CD8-positive, alpha-beta memory T cell (primary cell): ENCODE results near the gene CD79A. TPM values are rescaled to one million over a fixed set of nuclear protein-coding genes. Genes with fewer than 3 reads are reported as not detected.
A peak's percentile ranks its signal among the peaks of the same experiment; 100 is the strongest.

Source experiments
- CTCF ChIA-PET: fragments of 350-600 bp; sonication (Branson Sonifier 250); formaldehyde crosslinking; loops from one replicate; lab custom pipeline; 2021; ENCODE audit warnings: antibody characterized with exemption; lab: Charles Lee
- POLR2A ChIA-PET: fragments of 350-600 bp; sonication (Branson Sonifier 250); formaldehyde crosslinking; loops from one replicate; lab custom pipeline; 2021; ENCODE audit warnings: antibody characterized with exemption; lab: Charles Lee
- DNase-seq, 5 donors: peaks; one replicate each; pipeline versions ENCODE4 v3.0.0 to v3.0.0-alpha.2; 2020 to 2022; ENCODE audit warnings: mixed read lengths in 1 of 5
- H3K27ac ChIP-seq: one replicate; pipeline ENCODE4 v1.7.0; 2013; ENCODE audit warnings: low read depth, mild to moderate bottlenecking, low read length, moderate library complexity
- H3K27me3 ChIP-seq: 2 replicates; pipeline ENCODE4 v1.7.0; 2013; ENCODE audit warnings: low read length, mild to moderate bottlenecking; ENCODE audit not compliant: insufficient read depth, poor library complexity, severe bottlenecking
- H3K36me3 ChIP-seq: 2 replicates; pipeline ENCODE4 v1.7.0; 2013; ENCODE audit warnings: mild to moderate bottlenecking, low read length, moderate library complexity; ENCODE audit not compliant: insufficient read depth
- H3K4me1 ChIP-seq: 2 replicates; pipeline ENCODE4 v1.7.0; 2013; ENCODE audit warnings: mild to moderate bottlenecking, low read length, moderate library complexity; ENCODE audit not compliant: insufficient read depth
- H3K4me3 ChIP-seq: 2 replicates; pipeline ENCODE4 v1.7.0; 2013; ENCODE audit warnings: mild to moderate bottlenecking, low read length
- H3K9me3 ChIP-seq: 2 replicates; pipeline ENCODE4 v1.7.0; 2013; ENCODE audit warnings: mild to moderate bottlenecking, low read length
- H3K27ac Mint-ChIP-seq, 8 donors: one replicate each; pipeline ENCODE4 v1.8.0; 2020 to 2021; ENCODE audit warnings: mixed read lengths in 8 of 8, mild to moderate bottlenecking in 6 of 8, inconsistent platforms in 3 of 8, moderate library complexity in 3 of 8
- H3K27me3 Mint-ChIP-seq, 2 donors: one replicate each; pipeline ENCODE4 v1.8.0; 2020 to 2021; ENCODE audit warnings: mixed read lengths in 2 of 2, mild to moderate bottlenecking in 1 of 2, moderate library complexity in 1 of 2
- H3K36me3 Mint-ChIP-seq, 3 donors: one replicate each; pipeline ENCODE4 v1.8.0; 2020 to 2021; ENCODE audit warnings: mixed read lengths in 3 of 3, inconsistent platforms in 1 of 3, mild to moderate bottlenecking in 1 of 3
- H3K4me1 Mint-ChIP-seq, 3 donors: one replicate each; pipeline ENCODE4 v1.8.0; 2020 to 2021; ENCODE audit warnings: mixed read lengths in 3 of 3, inconsistent platforms in 1 of 3, mild to moderate bottlenecking in 1 of 3
- H3K4me3 Mint-ChIP-seq, 7 donors: one replicate each; pipeline ENCODE4 v1.8.0; 2020 to 2021; ENCODE audit warnings: mixed read lengths in 7 of 7, mild to moderate bottlenecking in 6 of 7, moderate library complexity in 4 of 7, inconsistent platforms in 2 of 7
- H3K9me3 Mint-ChIP-seq, 5 donors: one replicate each; pipeline ENCODE4 v1.8.0; 2020 to 2022; ENCODE audit warnings: mixed read lengths in 5 of 5, mild to moderate bottlenecking in 3 of 5, moderate library complexity in 2 of 5, inconsistent platforms in 1 of 5
- polyA plus RNA-seq: library from polyadenylated mRNA; unstranded; fragments of 300-500 nt; fragmentation: Illumina TruSeq; gene quantifications from one replicate; pipeline ENCODE4 v1.2.3, GENCODE V29; 2021
- total RNA-seq, 2 experiments: library from RNA; stranded (reverse); gene quantifications; one replicate each; pipeline ENCODE4 v1.2.3, GENCODE V29; 2021

CD79A gene
- total and polyA plus RNA-seq, 3 experiments from 2014 or later: 1.3 to 9.4 (median 2.2) TPM

DNA sequence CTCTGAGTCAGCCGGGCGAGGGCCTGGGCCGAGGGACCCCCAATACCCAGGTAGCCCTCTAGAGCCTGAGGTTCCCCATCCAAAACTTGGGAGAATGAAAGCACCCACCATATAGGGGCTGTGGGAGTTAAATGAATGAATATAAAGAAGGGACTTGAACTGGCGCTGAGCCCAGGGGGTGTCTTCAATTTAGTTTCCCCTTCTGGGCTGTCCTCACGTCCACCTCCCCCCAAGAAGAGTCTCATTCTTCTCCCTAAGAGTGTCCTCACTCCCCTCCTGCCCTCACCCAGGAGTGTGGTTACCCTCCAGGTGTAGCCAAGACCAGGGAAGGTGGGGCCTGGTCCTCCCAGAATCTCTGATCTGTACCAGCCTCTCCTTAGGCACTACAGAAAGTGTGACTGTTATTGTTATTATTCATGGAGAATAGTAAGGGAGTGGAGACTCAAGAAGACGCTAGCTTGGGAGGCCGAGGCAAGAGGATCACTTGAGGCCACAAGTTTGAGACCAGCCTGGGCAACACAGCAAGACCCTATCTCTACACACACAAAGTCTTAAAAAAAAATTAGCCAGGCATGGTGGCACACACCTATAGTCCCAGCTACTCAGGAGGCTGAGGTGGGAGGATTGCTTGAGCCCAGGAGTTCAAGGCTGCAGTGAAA lies 2.7 kb downstream of the CD79A start:
- Histone ChIP-seq H3K4me3 (no peak overlapping the region), H3K27me3 (no peaks in the 10 kb centered on the region), H3K27ac (no peak overlapping the region), H3K4me1 (peaks cover 76% of the 10 kb centered on the region), H3K9me3 (no peaks in the 10 kb centered on the region), H3K36me3 (no peaks in the 10 kb centered on the region)
- Mint-ChIP-seq H3K27me3 (no peaks in the 10 kb centered on the region), H3K4me1 (peaks cover 50 to 72% (median 58%) of the 10 kb centered on the region in 3 donors), H3K4me3 (peak overlapping the region in 4 of 7 donors; percentile 47 to 84 (median 68)), H3K36me3 (peaks cover 0 to 18% (median 0%) of the 10 kb centered on the region in 3 donors), H3K9me3 (no peaks in the 10 kb centered on the region), H3K27ac (peak overlapping the region; percentile 68 to 99 (median 87))
- ChIA-PET POLR2A (interaction anchor here (0.6 kb wide), 1 partner anchor 90 kb away, joined by 3 read pairs; no protein-coding TSS in a partner anchor), CTCF (interaction anchor here (1.1 kb wide), 1 partner anchor 20 kb away, joined by 4 read pairs; the partner anchor contains the start of gene RPS19)
- no peak for DNase-seq

DNA sequence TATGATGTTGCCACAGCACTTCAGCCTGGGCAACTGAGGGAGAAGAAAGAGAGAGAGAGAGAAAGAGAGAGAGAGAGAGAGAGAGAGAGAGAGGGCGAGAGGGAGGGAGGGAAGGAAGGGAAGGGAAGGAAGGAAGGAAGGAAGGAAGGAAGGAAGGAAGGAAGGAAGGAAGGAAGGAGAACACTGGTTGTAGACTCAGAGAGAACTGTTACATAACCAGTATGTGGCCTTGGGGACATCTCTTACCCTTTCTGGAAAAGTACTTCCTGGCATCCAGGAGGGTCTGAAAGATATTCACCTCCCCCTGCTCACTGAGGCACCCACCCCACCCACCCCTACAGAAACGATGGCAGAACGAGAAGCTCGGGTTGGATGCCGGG lies 3.2 kb downstream of the CD79A start:
- Histone ChIP-seq H3K27ac (no peak overlapping the region), H3K4me1 (peaks cover 74% of the 10 kb centered on the region), H3K27me3 (no peaks in the 10 kb centered on the region), H3K9me3 (no peaks in the 10 kb centered on the region), H3K36me3 (no peaks in the 10 kb centered on the region), H3K4me3 (no peak overlapping the region)
- Mint-ChIP-seq H3K4me3 (peak overlapping the region in 4 of 7 donors; percentile 47 to 84 (median 68)), H3K27me3 (no peaks in the 10 kb centered on the region), H3K36me3 (peaks cover 0 to 23% (median 1%) of the 10 kb centered on the region in 3 donors), H3K9me3 (no peaks in the 10 kb centered on the region), H3K4me1 (peaks cover 53 to 74% (median 60%) of the 10 kb centered on the region in 3 donors), H3K27ac (peak overlapping the region; percentile 68 to 99 (median 91))
- ChIA-PET POLR2A (interaction anchor here (0.6 kb wide), 1 partner anchor 91 kb away, joined by 3 read pairs; no protein-coding TSS in a partner anchor), CTCF (interaction anchor here (1.1 to 13.0 kb wide), 2 partner anchors 10 to 21 kb away, joined by 4 to 227 read pairs; partner anchors contain the start of genes CD79A and RPS19)
- no peak for DNase-seq

DNA sequence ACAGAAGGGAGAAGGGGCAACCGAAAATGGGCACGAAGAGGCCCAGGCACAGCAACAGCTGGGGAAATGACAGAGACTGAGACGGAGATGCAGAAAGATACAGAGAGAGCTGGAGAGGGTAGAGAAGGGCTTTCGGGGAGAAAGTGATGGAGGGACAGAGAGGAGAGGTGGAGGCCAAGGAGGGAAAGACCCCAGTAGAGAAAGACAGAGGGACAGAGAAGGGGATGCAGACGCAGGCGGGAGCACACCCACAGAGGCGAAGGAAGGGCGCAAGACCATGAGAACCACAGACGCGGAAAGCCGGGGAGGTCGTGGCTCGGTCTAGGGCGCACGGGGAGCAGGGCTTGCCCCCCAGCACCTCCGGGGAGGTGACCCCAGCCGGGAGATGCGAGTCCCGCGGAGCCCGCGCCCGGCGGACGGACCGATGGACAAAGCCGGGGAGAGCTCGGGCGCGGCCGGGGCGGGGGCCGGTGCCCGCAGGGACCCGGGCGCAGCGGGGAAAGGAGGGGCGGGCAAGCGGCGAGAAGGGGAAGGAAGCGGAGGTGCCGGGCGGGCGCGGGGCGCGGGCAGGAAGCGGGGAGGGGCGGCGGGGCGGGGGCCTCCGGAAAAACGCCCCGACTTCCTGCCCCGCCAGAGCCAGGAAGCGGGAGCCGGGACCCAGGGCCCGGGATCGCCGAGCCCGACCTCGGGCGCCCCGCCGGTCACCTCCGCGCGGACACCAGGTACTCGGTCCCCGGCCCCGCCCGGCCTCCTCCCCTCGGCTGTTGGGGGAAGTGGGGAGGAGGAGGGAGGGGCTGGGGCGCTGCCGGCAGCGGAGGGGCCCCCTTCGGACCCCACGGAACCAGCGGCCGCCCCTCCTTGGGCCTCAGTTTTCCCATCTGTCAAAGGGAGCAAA lies 5.7 kb downstream of the CD79A start, which contains the start of gene ARHGEF1:
ARHGEF1 (plus strand) TSS at position 617 of the 895 bp plus-strand sequence. CDS start 4,899 bp downstream, outside the sequence.
- peaks cover 62% of the 10 kb centered on the region for H3K4me1 ChIP-seq
- H3K27me3 ChIP-seq: no peaks in the 10 kb centered on the region
- H3K9me3 ChIP-seq: no peaks in the 10 kb centered on the region
- DNase-seq: peak; percentile 52 to 74 (median 56)
- Mint-ChIP-seq H3K36me3 (peaks cover 4 to 43% (median 4%) of the 10 kb centered on the region in 3 donors), H3K9me3 (no peaks in the 10 kb centered on the region), H3K27ac (peak within 1 kb of the TSS; percentile 92 to 99 (median 98)), H3K4me1 (peaks cover 43 to 65% (median 55%) of the 10 kb centered on the region in 3 donors), H3K4me3 (peak within 1 kb of the TSS; percentile 92 to 99 (median 97)), H3K27me3 (peaks cover 0 to 2% of the 10 kb centered on the region in 2 donors)
- H3K4me3 ChIP-seq: peak within 1 kb of the TSS; percentile 100
- H3K36me3 ChIP-seq: peaks cover 4% of the 10 kb centered on the region
- CTCF ChIA-PET: interaction anchor here (8.9 to 13.0 kb wide), 2 partner anchors 13 to 23 kb away, joined by 85 to 227 read pairs; partner anchors contain the start of genes CD79A and RPS19
- POLR2A ChIA-PET: interaction anchor here (0.9 to 10.3 kb wide), 7 partner anchors 9 to 63 kb away, joined by 3 to 190 read pairs (median 6); partner anchors contain the start of genes CD79A and RPS19
- H3K27ac ChIP-seq: peak within 1 kb of the TSS; percentile 90

GRCh38 chr19:41883463-41883820 lies 6.4 kb downstream of the CD79A start:
- peak overlapping the region; percentile 91 to 98 (median 97) for H3K27ac Mint-ChIP-seq
- H3K27me3 Mint-ChIP-seq: peaks cover 0 to 2% of the 10 kb centered on the region in 2 donors
- no peaks in the 10 kb centered on the region for H3K9me3 Mint-ChIP-seq
- H3K4me1 ChIP-seq: peaks cover 62% of the 10 kb centered on the region
- ChIA-PET CTCF (interaction anchor here (0.8 to 13.0 kb wide), 5 partner anchors 13 to 68 kb away, joined by 3 to 227 read pairs (median 5); partner anchors contain the start of genes CD79A and RPS19), POLR2A (interaction anchor here (0.9 to 10.3 kb wide), 5 partner anchors 10 to 62 kb away, joined by 3 to 190 read pairs (median 6); partner anchors contain the start of genes CD79A and RPS19)
- H3K9me3 ChIP-seq: no peaks in the 10 kb centered on the region
- DNase-seq: no peak
- H3K36me3 Mint-ChIP-seq: peaks cover 7 to 49% (median 8%) of the 10 kb centered on the region in 3 donors
- H3K27ac ChIP-seq: peak overlapping the region; percentile 90
- H3K4me1 Mint-ChIP-seq: peaks cover 48 to 65% (median 54%) of the 10 kb centered on the region in 3 donors
- H3K4me3 Mint-ChIP-seq: peak overlapping the region; percentile 85 to 99 (median 94)
- peaks cover 4% of the 10 kb centered on the region for H3K36me3 ChIP-seq
- H3K4me3 ChIP-seq: peak overlapping the region; percentile 100
- H3K27me3 ChIP-seq: no peaks in the 10 kb centered on the region

DNA sequence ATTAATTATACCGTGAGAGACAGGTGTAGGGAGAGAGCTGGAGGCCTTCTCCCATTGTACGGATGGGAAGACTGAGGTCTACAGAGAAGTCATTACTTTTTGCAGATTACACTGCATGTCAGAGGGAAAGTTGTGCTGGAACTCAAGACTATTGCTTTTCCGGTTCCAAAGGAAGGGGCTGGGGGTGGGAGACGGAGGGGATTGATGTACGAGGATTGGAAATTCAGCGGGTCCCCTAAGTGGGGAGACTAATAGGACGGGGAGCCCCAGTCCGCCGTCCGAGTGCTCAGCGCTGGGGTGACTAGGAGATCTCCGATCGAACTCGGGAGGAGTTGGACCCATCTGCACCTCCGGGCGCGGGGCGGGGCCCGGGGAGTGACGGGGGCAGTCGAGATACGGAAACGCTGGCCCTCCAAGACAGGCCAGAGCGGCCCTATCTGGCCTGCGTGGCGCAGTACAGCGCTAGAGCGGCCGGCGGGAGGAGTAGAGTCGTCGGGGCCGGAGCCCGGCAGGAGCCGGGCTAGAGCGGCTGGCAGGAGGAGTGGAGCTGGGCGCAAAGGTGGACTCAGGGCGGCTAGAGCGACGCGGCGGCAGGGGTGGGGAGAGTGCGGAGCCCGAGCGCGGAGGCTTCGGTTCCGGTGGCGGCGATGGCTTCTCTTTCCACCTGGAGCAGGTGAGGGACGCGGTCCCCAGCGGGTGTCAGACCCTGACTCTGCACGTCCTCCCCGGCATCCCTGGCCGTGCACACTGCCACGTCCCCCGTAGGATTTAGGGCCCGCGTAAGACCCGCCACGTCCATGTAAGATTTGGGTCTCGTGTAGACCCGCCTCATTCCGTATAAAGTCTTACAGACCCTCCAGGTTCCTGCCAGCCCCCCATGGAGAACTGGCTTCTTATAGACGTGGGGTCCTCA lies 7.0 kb downstream of the CD79A start:
- Histone ChIP-seq H3K27me3 (no peaks in the 10 kb centered on the region), H3K4me3 (peak overlapping the region; percentile 100), H3K27ac (peak overlapping the region; percentile 90), H3K4me1 (peaks cover 62% of the 10 kb centered on the region), H3K9me3 (no peaks in the 10 kb centered on the region), H3K36me3 (peaks cover 7% of the 10 kb centered on the region)
- CTCF ChIA-PET: interaction anchor here (0.8 to 13.0 kb wide), 6 partner anchors 14 to 68 kb away, joined by 3 to 227 read pairs (median 5); partner anchors contain the start of genes CD79A and RPS19
- H3K27ac Mint-ChIP-seq: peak overlapping the region; percentile 91 to 98 (median 97)
- POLR2A ChIA-PET: interaction anchor here (0.6 to 10.3 kb wide), 7 partner anchors 10 to 61 kb away, joined by 3 to 190 read pairs (median 6); partner anchors contain the start of genes CD79A and RPS19
- peak; percentile 72 to 91 (median 83) for DNase-seq
- peaks cover 54 to 65% (median 57%) of the 10 kb centered on the region in 3 donors for H3K4me1 Mint-ChIP-seq
- H3K36me3 Mint-ChIP-seq: peaks cover 8 to 54% (median 9%) of the 10 kb centered on the region in 3 donors
- H3K4me3 Mint-ChIP-seq: peak overlapping the region; percentile 85 to 99 (median 94)
- H3K27me3 Mint-ChIP-seq: peaks cover 0 to 2% of the 10 kb centered on the region in 2 donors
- no peaks in the 10 kb centered on the region for H3K9me3 Mint-ChIP-seq

- Histone ChIP-seq H3K4me3 (peak overlapping the region; percentile 92), H3K27ac (peak overlapping the region; percentile 89), H3K4me1 (peaks cover 67% of the 10 kb centered on the region), H3K27me3 (no peaks in the 10 kb centered on the region), H3K9me3 (no peaks in the 10 kb centered on the region), H3K36me3 (peaks cover 29% of the 10 kb centered on the region)
- Mint-ChIP-seq H3K27me3 (peaks cover 0 to 2% of the 10 kb centered on the region in 2 donors), H3K36me3 (peaks cover 13 to 81% (median 18%) of the 10 kb centered on the region in 3 donors), H3K4me1 (peaks cover 59 to 70% (median 60%) of the 10 kb centered on the region in 3 donors), H3K4me3 (peak overlapping the region; percentile 85 to 99 (median 94)), H3K9me3 (no peaks in the 10 kb centered on the region), H3K27ac (peak overlapping the region; percentile 81 to 99 (median 97))
- peak; percentile 61 to 95 (median 89) for DNase-seq
- ChIA-PET POLR2A (interaction anchor here (0.7 to 10.3 kb wide), 14 partner anchors 9 to 72 kb away, joined by 3 to 190 read pairs (median 7); partner anchors contain the start of genes CD79A, RABAC1 and RPS19), CTCF (interaction anchor here (1.1 to 13.0 kb wide), 9 partner anchors 16 to 64 kb away, joined by 4 to 227 read pairs (median 7); partner anchors contain the start of genes CD79A and RPS19)
Observed at GRCh38 chr19:41886761-41887710, 10.0 kb downstream of the CD79A start.
